Large intestine (tissue), 12 donors: ENCODE data around the gene GDI1. TPM values are rescaled to one million over a fixed set of nuclear protein-coding genes. Genes with fewer than 3 reads are reported as not detected.
"Not testable (repeated sequence)": the region's sequence is repeated elsewhere in the genome, so short reads cannot be mapped to it uniquely, and the experiment has no call there.

Experiments
- DNase-seq, 2 donors: peaks; one replicate each; pipeline versions ENCODE4 v3.0.0 to v3.0.0-alpha.2; 2013
- H3K27ac ChIP-seq: one replicate; pipeline ENCODE4 v1.5.1; 2013; ENCODE audit warnings: low read length
- H3K27me3 ChIP-seq: 2 replicates; pipeline ENCODE4 v1.6.1; 2013; ENCODE audit warnings: low read length; ENCODE audit not compliant: control insufficient read depth, insufficient read depth
- H3K36me3 ChIP-seq: 2 replicates; pipeline ENCODE4 v1.6.1; 2013; ENCODE audit warnings: low read length; ENCODE audit not compliant: control insufficient read depth, insufficient read depth
- H3K4me1 ChIP-seq: one replicate; pipeline ENCODE4 v1.6.1; 2013; ENCODE audit warnings: low read length; ENCODE audit not compliant: control insufficient read depth, insufficient read depth
- H3K4me3 ChIP-seq: one replicate; pipeline ENCODE4 v1.5.1; 2013; ENCODE audit warnings: low read length
- H3K9me3 ChIP-seq: one replicate; pipeline ENCODE4 v1.6.1; 2013; ENCODE audit warnings: mild to moderate bottlenecking, low read depth, low read length, moderate library complexity; ENCODE audit not compliant: control insufficient read depth
- WGBS: methylation state at CpG from one replicate; pipeline ENCODE4 v1.1.5; 2013; ENCODE audit warnings: low lambda C conversion rate; ENCODE audit not compliant: insufficient coverage; 5-methylcytosine and 5-hydroxymethylcytosine counted together
- long read RNA-seq, 11 donors: transcript quantifications; one replicate each; lab custom pipeline, GENCODE V29; 2026
- polyA plus RNA-seq: library from polyadenylated mRNA; unstranded; fragments of 120-200 nt; gene quantifications from one replicate; pipeline ENCODE4 v1.2.1, GENCODE V29; 2013

GDI1 gene
- 108 TPM for polyA plus RNA-seq
- long read RNA-seq, donor 1, transcript GDI1-204 (11 exons, 2,474 nt), result major isoform, 14 of 90 reads
- long read RNA-seq, donor 1, partial matches to known transcripts, result 71 of 90 reads
- long read RNA-seq, donor 1, other reads (novel, unspliced or antisense), result 0 of 90 reads
- long read RNA-seq, donor 2, transcript GDI1-211 (5 exons, 1,014 nt), result minor isoform, 11 of 70 reads
- long read RNA-seq, donor 2, transcript GDI1-204 (11 exons, 2,474 nt), result major isoform, 12 of 70 reads
- long read RNA-seq, donor 2, partial matches to known transcripts, result 40 of 70 reads
- long read RNA-seq, donor 2, other reads (novel, unspliced or antisense), result 0 of 70 reads
- long read RNA-seq, donor 3, transcript GDI1-204 (11 exons, 2,474 nt), result major isoform, 17 of 39 reads
- long read RNA-seq, donor 3, transcript GDI1-207 (4 exons, 2,417 nt), result minor isoform, 5 of 39 reads
- long read RNA-seq, donor 3, transcript GDI1-211 (5 exons, 1,014 nt), result minor isoform, 7 of 39 reads
- long read RNA-seq, donor 3, partial matches to known transcripts, result 5 of 39 reads
- long read RNA-seq, donor 3, other reads (novel, unspliced or antisense), result 0 of 39 reads
- long read RNA-seq, donor 4, partial matches to known transcripts, result 0 of 7 reads
- long read RNA-seq, donor 4, other reads (novel, unspliced or antisense), result 0 of 7 reads
- long read RNA-seq, donor 5, transcript GDI1-204 (11 exons, 2,474 nt), result major isoform, 19 of 43 reads
- long read RNA-seq, donor 5, transcript GDI1-206 (3 exons, 754 nt), result minor isoform, 6 of 43 reads
- long read RNA-seq, donor 5, partial matches to known transcripts, result 12 of 43 reads
- long read RNA-seq, donor 5, other reads (novel, unspliced or antisense), result 0 of 43 reads
- long read RNA-seq, donor 6, transcript GDI1-206 (3 exons, 754 nt), result minor isoform, 5 of 47 reads
- long read RNA-seq, donor 6, transcript GDI1-204 (11 exons, 2,474 nt), result major isoform, 23 of 47 reads
- long read RNA-seq, donor 6, transcript GDI1-211 (5 exons, 1,014 nt), result minor isoform, 7 of 47 reads
- long read RNA-seq, donor 6, partial matches to known transcripts, result 8 of 47 reads
- long read RNA-seq, donor 6, other reads (novel, unspliced or antisense), result 0 of 47 reads
- long read RNA-seq, donor 7, transcript GDI1-211 (5 exons, 1,014 nt), result minor isoform, 6 of 96 reads
- long read RNA-seq, donor 7, transcript GDI1-204 (11 exons, 2,474 nt), result major isoform, 9 of 96 reads
- long read RNA-seq, donor 7, partial matches to known transcripts, result 73 of 96 reads
- long read RNA-seq, donor 7, other reads (novel, unspliced or antisense), result 0 of 96 reads
- long read RNA-seq, donor 8, transcript GDI1-204 (11 exons, 2,474 nt), result major isoform, 16 of 42 reads
- long read RNA-seq, donor 8, partial matches to known transcripts, result 12 of 42 reads
- long read RNA-seq, donor 8, other reads (novel, unspliced or antisense), result 6 of 42 reads
- long read RNA-seq, donor 9, transcript GDI1-206 (3 exons, 754 nt), result major isoform, 7 of 42 reads
- long read RNA-seq, donor 9, transcript GDI1-211 (5 exons, 1,014 nt), result minor isoform, 5 of 42 reads
- long read RNA-seq, donor 9, transcript GDI1-207 (4 exons, 2,417 nt), result major isoform, 7 of 42 reads
- long read RNA-seq, donor 9, partial matches to known transcripts, result 17 of 42 reads
- long read RNA-seq, donor 9, other reads (novel, unspliced or antisense), result 0 of 42 reads
- long read RNA-seq, donor 10, transcript GDI1-204 (11 exons, 2,474 nt), result major isoform, 14 of 113 reads
- long read RNA-seq, donor 10, partial matches to known transcripts, result 86 of 113 reads
- long read RNA-seq, donor 10, other reads (novel, unspliced or antisense), result 0 of 113 reads
- long read RNA-seq, donor 11, transcript GDI1-211 (5 exons, 1,014 nt), result minor isoform, 6 of 70 reads
- long read RNA-seq, donor 11, transcript GDI1-204 (11 exons, 2,474 nt), result major isoform, 7 of 70 reads
- long read RNA-seq, donor 11, partial matches to known transcripts, result 51 of 70 reads
- long read RNA-seq, donor 11, other reads (novel, unspliced or antisense), result 0 of 70 reads

GRCh38 chrX:154436983-154437752 is at the start of gene GDI1:
GDI1 (plus strand) TSS chrX:154437154; CDS start chrX:154437255, 101 bp downstream.
- no CpG with 5 or more reads among the region's 93 CpGs for WGBS
- peaks cover 59% of the 10 kb centered on the region for H3K36me3 ChIP-seq

GRCh38 chrX:154388094-154388493 is 48.9 kb upstream of the GDI1 start:
- not testable (repeated sequence) for DNase-seq, H3K36me3 ChIP-seq, H3K27ac ChIP-seq, H3K27me3 ChIP-seq, H3K9me3 ChIP-seq, H3K4me3 ChIP-seq, H3K4me1 ChIP-seq
- WGBS, result no CpG with 5 or more reads among the region's 20 CpGs

More at GRCh38 chrX:154436983-154437752, at the start of gene GDI1:
- no peaks in the 10 kb centered on the region for H3K27me3 ChIP-seq
- H3K9me3 ChIP-seq, result no peaks in the 10 kb centered on the region
- peak in 1 of 2 donors; percentile 67 for DNase-seq
- peak within 1 kb of the TSS; percentile 60 for H3K4me3 ChIP-seq
- peaks cover 10% of the 10 kb centered on the region for H3K4me1 ChIP-seq
- no peak within 1 kb of the TSS for H3K27ac ChIP-seq

GRCh38 chrX:154388649-154389048 is 48.3 kb upstream of the GDI1 start:
- H3K9me3 ChIP-seq, H3K27ac ChIP-seq, DNase-seq, H3K36me3 ChIP-seq, H3K4me1 ChIP-seq, H3K4me3 ChIP-seq, H3K27me3 ChIP-seq: not testable (repeated sequence)
- WGBS, result no CpG with 5 or more reads among the region's 16 CpGs

GRCh38 chrX:154389812-154390747 is 46.9 kb upstream of the GDI1 start:
- H3K27me3 ChIP-seq, H3K9me3 ChIP-seq, H3K27ac ChIP-seq, H3K36me3 ChIP-seq, H3K4me3 ChIP-seq, H3K4me1 ChIP-seq, DNase-seq: not testable (repeated sequence)
- no CpG with 5 or more reads among the region's 121 CpGs for WGBS

- peak overlapping the region; percentile 67 for H3K4me3 ChIP-seq
- DNase-seq, H3K27me3 ChIP-seq, H3K9me3 ChIP-seq: not testable (repeated sequence)
- no CpG with 5 or more reads among the region's 17 CpGs for WGBS
- H3K27ac ChIP-seq, result peak overlapping the region; percentile 100
- peaks cover 24% of the 10 kb centered on the region for H3K36me3 ChIP-seq
- peaks cover 11% of the 10 kb centered on the region for H3K4me1 ChIP-seq
These were observed 40.6 kb upstream of the GDI1 start for GRCh38 chrX:154396363-154396762.

- H3K4me1 ChIP-seq, result peaks cover 15% of the 10 kb centered on the region
- H3K27ac ChIP-seq, result peak overlapping the region; percentile 100
- peak; percentile 67 to 86 for DNase-seq
- peaks cover 25% of the 10 kb centered on the region for H3K36me3 ChIP-seq
- H3K27me3 ChIP-seq, result no peaks in the 10 kb centered on the region
- peak overlapping the region; percentile 67 for H3K4me3 ChIP-seq
- no peaks in the 10 kb centered on the region for H3K9me3 ChIP-seq
- WGBS, result no CpG with 5 or more reads among the region's 53 CpGs
These were observed 39.7 kb upstream of the GDI1 start for GRCh38 chrX:154396973-154397887.

- Histone ChIP-seq H3K9me3 (no peaks in the 10 kb centered on the region), H3K27me3 (no peaks in the 10 kb centered on the region), H3K36me3 (peaks cover 27% of the 10 kb centered on the region), H3K4me3 (peak within 1 kb of the TSS; percentile 99), H3K4me1 (peaks cover 15% of the 10 kb centered on the region), H3K27ac (peak within 1 kb of the TSS; percentile 100)
- WGBS, result no CpG with 5 or more reads among the region's 69 CpGs
- DNase-seq, result peak; percentile 96 to 97
These were observed 38.9 kb upstream of the GDI1 start, which contains the start of gene RPL10 for GRCh38 chrX:154397888-154398667. RPL10 (plus strand) TSS chrX:154398377; CDS start chrX:154398520, 143 bp downstream.
